ENCODE data around the gene ZNF708. TPM values are rescaled to one million over a fixed set of nuclear protein-coding genes. Genes with fewer than 3 reads are reported as not detected.
"Not testable (repeated sequence)": the region's sequence is repeated elsewhere in the genome, so short reads cannot be mapped to it uniquely, and the experiment has no call there.

Gene ZNF708
- total and polyA plus RNA-seq, 11 donors, result 3.1 to 8.7 (median 4.0) TPM

DNA sequence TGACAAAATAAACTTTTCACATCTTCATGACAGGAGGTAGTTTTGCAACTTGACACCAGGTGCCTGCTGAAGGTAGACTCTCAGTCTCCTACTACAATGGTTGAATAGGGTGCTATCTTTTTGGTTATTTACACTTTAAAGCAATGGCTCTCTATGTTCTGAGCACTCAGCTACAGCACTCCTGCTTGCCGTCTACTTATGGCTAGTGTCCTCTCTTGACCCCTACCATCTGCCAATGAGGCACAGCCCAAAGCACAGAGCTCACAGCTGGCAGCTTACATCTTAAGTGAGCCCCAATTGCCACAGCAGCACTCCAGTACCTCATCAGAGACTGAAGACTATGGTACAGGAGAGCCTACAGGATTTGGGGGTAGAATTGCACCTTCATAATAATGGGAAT lies 11.4 kb downstream of the ZNF708 start:
- TF ChIP-seq POLR2A (IDR thresholded peaks at IDR 0.05), result no peak
- TF ChIP-seq, protein P1, sequence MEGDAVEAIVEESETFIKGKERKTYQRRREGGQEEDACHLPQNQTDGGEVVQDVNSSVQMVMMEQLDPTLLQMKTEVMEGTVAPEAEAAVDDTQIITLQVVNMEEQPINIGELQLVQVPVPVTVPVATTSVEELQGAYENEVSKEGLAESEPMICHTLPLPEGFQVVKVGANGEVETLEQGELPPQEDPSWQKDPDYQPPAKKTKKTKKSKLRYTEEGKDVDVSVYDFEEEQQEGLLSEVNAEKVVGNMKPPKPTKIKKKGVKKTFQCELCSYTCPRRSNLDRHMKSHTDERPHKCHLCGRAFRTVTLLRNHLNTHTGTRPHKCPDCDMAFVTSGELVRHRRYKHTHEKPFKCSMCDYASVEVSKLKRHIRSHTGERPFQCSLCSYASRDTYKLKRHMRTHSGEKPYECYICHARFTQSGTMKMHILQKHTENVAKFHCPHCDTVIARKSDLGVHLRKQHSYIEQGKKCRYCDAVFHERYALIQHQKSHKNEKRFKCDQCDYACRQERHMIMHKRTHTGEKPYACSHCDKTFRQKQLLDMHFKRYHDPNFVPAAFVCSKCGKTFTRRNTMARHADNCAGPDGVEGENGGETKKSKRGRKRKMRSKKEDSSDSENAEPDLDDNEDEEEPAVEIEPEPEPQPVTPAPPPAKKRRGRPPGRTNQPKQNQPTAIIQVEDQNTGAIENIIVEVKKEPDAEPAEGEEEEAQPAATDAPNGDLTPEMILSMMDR (IDR thresholded peaks at IDR 0.05), result no peak
- Histone ChIP-seq H3K9me3 (no peaks in the 10 kb centered on the region), H3K27ac (peak overlapping the region in 1 of 12 donors; percentile 10), H3K4me1 (peaks cover 0 to 50% (median 16%) of the 10 kb centered on the region in 12 donors), H3K27me3 (no peaks in the 10 kb centered on the region), H3K4me3 (no peak overlapping the region), H3K36me3 (peaks cover 0 to 7% (median 0%) of the 10 kb centered on the region in 9 donors)
- peak in 3 of 4 donors; percentile 52 to 78 (median 66) for ATAC-seq
- WGBS, 4 donors, result 38 to 43% (median 40%) methylated on average over 1 of the region's 1 CpG
- peak in 1 of 5 donors; percentile 29 for DNase-seq
- intact Hi-C loops (cut with DNase I), result no loop called here

DNA sequence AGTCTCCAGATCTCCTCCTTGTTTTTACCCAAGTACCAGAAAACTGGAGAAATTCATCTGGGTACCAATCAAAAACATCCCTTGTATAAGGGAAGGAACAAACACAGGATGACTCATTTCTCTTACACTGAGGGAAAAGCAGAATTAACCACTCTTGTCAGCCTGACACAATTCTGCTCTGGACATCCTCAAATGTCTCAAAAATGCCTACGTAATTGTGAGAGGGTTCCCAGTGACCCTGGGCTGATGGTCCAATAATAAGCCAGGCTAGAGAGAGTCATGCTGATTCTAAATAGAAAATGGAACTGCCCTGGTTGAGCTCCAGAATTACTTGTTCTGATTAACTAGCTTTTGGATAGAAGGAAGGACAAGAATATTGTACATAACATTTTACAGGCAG lies 14.5 kb downstream of the ZNF708 start:
- H3K4me1 ChIP-seq, result peaks cover 0 to 35% (median 9%) of the 10 kb centered on the region in 12 donors
- intact Hi-C loops (cut with DNase I), result no loop called here
- TF ChIP-seq POLR2A (IDR thresholded peaks at IDR 0.05), result no peak
- TF ChIP-seq, protein P1 (IDR thresholded peaks at IDR 0.05), result no peak
- ATAC-seq, result peak in 3 of 4 donors; percentile 13 to 31 (median 29)
- H3K4me3 ChIP-seq, result no peak overlapping the region
- DNase-seq, result no peak
- peaks cover 0 to 14% (median 6%) of the 10 kb centered on the region in 9 donors for H3K36me3 ChIP-seq
- no peaks in the 10 kb centered on the region for H3K9me3 ChIP-seq
- H3K27me3 ChIP-seq, result no peaks in the 10 kb centered on the region
- H3K27ac ChIP-seq, result peak overlapping the region in 2 of 12 donors; percentile 18 to 24
- WGBS, 4 donors, result 53 to 74% (median 66%) methylated on average over 1 of the region's 1 CpG

DNA sequence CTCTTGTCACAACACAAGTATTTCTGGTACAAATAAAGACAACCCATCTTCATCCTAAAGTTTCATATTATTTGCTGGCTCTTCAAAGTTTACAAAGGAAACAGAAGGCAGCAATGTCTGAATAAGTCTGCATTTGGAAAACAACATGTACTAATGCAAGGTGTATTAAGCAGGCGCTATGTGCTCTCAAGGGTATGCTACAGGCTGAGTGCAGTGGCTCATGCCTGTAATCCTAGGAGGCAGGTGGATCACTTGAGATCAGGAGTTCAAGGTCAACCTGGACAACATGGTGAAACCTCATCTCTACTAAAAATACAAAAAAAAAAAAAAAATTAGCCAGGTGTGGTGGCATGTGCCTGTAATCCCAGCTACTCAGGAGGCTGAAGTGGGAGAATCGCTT lies 16.4 kb downstream of the ZNF708 start:
- Histone ChIP-seq H3K36me3 (peaks cover 0 to 32% (median 22%) of the 10 kb centered on the region in 9 donors), H3K4me1 (peaks cover 0 to 31% (median 5%) of the 10 kb centered on the region in 12 donors)
- H3K9me3 ChIP-seq; H3K27me3 ChIP-seq; intact Hi-C loops (cut with DNase I); DNase-seq; ATAC-seq; H3K4me3 ChIP-seq; H3K27ac ChIP-seq: not testable (repeated sequence)
- 94 to 99% (median 99%) methylated on average over 2 of the region's 2 CpGs for WGBS, 4 donors

DNA sequence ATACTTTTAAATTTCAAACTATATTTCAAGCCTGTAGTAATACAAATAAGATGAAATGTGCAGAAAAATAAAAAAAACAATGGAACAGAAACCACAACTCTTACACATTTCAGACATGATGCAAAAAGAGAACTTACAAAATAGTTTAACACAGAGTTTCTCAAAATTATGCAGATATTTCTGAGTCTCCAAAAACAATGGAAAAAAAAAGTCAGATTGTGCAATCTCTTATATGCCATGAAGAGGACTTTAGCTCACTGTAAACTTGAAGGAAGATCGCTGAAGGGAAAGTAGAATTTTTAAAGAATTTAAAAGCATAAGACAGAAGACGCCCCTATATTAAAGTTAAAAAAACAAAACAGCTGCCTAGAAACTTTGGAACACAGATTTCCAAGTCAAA lies 20.4 kb downstream of the ZNF708 start:
- TF ChIP-seq, protein P1 (IDR thresholded peaks at IDR 0.05), result no peak
- TF ChIP-seq POLR2A (IDR thresholded peaks at IDR 0.05), result no peak
- Histone ChIP-seq H3K36me3 (peaks cover 0 to 62% (median 59%) of the 10 kb centered on the region in 9 donors), H3K4me3 (no peak overlapping the region), H3K27me3 (no peaks in the 10 kb centered on the region), H3K9me3 (no peaks in the 10 kb centered on the region), H3K27ac (peak overlapping the region in 1 of 12 donors; percentile 40), H3K4me1 (peaks cover 0 to 5% (median 0%) of the 10 kb centered on the region in 12 donors)
- intact Hi-C loops (cut with DNase I), result no loop called here
- ATAC-seq (no peak), DNase-seq (no peak)
- WGBS, 4 donors, result 90 to 98% (median 94%) methylated on average over 2 of the region's 2 CpGs

DNA sequence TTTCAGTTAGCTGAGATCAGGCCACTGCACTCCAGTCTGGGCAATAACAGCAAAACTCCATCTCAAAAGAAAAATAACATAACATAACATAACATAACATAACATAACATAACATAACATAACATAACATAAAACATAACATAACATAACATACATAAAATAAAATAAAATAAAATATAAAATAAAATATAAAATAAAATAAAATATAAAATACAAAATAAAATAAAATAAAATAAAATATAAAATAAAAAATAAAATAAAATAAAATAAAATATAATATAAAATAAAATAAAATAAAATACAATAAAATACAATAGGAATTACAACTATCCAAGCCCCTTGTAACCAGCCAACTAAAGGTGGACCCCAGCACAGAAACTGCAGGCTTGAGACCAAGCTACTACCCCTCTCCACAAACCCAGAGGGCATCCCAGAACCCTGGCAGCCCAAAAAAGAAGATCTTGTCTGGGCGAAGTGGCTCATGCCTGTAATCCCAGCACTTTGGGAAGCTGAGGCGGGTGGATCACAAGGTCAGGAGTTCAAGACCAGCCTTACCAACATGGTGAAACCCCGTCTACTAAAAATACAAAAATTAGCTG lies 22.2 kb downstream of the ZNF708 start:
- peaks cover 0 to 80% (median 77%) of the 10 kb centered on the region in 9 donors for H3K36me3 ChIP-seq
- H3K4me3 ChIP-seq; DNase-seq; intact Hi-C loops (cut with DNase I); H3K4me1 ChIP-seq; H3K27ac ChIP-seq; H3K9me3 ChIP-seq; ATAC-seq; H3K27me3 ChIP-seq: not testable (repeated sequence)
- WGBS, 4 donors, result 94 to 100% (median 99%) methylated on average over 3 of the region's 3 CpGs

DNA sequence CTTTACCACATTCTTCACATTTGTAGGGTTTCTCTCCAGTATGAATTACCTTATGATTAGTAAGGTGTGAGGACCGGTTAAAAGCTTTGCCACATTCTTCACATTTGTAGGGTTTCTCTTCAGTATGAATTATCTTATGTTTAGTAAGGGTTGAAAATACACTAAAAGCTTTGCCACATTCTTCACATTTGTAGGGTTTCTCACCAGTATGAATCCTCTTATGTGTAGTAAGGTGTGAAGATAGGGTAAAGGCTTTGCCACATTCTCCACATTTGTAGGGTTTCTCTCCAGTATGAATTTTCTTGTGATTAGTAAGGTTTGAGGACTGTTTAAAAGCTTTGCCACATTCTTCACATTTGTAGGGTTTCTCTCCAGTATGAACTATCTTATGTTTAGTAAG lies 35.4 kb downstream of the ZNF708 start:
- Histone ChIP-seq H3K36me3 (peaks cover 0 to 61% (median 45%) of the 10 kb centered on the region in 9 donors), H3K9me3 (peaks cover 0 to 91% (median 15%) of the 10 kb centered on the region in 12 donors)
- H3K27ac ChIP-seq; ATAC-seq; H3K4me1 ChIP-seq; H3K4me3 ChIP-seq; intact Hi-C loops (cut with DNase I); DNase-seq; H3K27me3 ChIP-seq: not testable (repeated sequence)
- 93 to 100% (median 100%) methylated on average over 1 of the region's 1 CpG for WGBS, 4 donors

Data from heart left ventricle (tissue), 16 donors.